Fibroblast of pulmonary artery (primary cell): ENCODE data around the gene HMG20A.

Experiments used
- DNase-seq: peaks from one replicate; pipeline ENCODE4 v3.0.0-alpha.2; 2010; ENCODE audit warnings: low read depth
- H3K4me3 ChIP-seq: replicated peaks from 2 replicates; pipeline ENCODE4 v1.5.1; 2011; ENCODE audit warnings: low read depth, mild to moderate bottlenecking, control low read depth, low read length, moderate library complexity
- TF ChIP-seq, protein P1 (sequence below): IDR thresholded peaks from 2 replicates; pipeline ENCODE4 v1.5.1; 2011; ENCODE audit warnings: mild to moderate bottlenecking, control low read depth, low read length, inconsistent platforms; ENCODE audit errors: missing control alignments

Gene HMG20A

DNA sequence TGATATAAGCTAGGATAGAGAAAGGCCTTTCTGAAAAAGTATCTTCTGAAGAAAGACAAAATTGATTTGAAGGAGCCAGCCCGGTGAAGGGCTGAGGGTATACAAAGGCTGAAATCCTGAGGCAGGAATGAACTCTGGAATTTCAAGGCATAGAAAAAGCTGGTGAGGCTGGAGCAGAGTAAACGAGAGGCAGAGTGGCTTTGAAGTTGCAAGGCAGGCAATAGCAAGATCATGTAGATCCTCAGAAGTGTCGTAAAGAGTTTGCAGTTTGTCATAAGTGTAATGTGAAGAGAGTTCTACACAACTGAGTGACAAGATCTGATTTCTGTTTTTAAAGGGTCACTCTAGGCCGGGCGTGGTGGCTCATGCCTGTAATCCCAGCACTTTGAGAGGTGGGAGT is 69.0 kb downstream of the HMG20A start:
- DNase-seq, result no peak
- TF ChIP-seq, protein P1, sequence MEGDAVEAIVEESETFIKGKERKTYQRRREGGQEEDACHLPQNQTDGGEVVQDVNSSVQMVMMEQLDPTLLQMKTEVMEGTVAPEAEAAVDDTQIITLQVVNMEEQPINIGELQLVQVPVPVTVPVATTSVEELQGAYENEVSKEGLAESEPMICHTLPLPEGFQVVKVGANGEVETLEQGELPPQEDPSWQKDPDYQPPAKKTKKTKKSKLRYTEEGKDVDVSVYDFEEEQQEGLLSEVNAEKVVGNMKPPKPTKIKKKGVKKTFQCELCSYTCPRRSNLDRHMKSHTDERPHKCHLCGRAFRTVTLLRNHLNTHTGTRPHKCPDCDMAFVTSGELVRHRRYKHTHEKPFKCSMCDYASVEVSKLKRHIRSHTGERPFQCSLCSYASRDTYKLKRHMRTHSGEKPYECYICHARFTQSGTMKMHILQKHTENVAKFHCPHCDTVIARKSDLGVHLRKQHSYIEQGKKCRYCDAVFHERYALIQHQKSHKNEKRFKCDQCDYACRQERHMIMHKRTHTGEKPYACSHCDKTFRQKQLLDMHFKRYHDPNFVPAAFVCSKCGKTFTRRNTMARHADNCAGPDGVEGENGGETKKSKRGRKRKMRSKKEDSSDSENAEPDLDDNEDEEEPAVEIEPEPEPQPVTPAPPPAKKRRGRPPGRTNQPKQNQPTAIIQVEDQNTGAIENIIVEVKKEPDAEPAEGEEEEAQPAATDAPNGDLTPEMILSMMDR, result no peak
- H3K4me3 ChIP-seq, result no peak overlapping the region

DNA sequence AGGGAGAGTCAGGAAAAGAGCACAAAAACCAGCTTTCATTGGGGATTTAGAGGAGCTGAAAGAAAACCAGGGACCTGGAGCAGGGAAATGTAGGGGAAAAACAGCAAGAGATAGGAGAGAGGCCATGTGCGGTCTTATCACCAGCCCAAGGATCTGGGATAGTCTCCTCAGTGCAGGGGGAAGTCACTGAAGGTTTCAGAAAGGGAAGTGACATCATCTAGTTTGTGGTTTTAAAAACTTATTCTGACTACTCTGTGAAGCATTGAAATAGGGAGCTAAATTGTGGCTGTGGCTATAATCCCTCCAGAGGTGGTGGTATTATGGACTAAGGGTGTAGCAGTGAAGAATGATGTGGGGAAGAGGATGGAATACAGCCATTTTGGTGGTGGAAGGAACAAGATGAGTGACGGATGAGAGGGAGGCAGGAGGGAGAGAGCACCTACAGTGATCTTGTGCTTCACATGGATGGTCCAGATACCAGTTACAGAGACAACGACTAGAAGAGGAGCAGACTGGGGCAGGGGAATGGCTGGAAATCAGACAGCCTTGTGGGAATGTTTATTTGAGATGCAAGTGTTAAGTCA is 72.7 kb downstream of the HMG20A start:
- DNase-seq, result peak; percentile 39
- TF ChIP-seq, protein P1, result no peak
- no peak overlapping the region for H3K4me3 ChIP-seq

DNA sequence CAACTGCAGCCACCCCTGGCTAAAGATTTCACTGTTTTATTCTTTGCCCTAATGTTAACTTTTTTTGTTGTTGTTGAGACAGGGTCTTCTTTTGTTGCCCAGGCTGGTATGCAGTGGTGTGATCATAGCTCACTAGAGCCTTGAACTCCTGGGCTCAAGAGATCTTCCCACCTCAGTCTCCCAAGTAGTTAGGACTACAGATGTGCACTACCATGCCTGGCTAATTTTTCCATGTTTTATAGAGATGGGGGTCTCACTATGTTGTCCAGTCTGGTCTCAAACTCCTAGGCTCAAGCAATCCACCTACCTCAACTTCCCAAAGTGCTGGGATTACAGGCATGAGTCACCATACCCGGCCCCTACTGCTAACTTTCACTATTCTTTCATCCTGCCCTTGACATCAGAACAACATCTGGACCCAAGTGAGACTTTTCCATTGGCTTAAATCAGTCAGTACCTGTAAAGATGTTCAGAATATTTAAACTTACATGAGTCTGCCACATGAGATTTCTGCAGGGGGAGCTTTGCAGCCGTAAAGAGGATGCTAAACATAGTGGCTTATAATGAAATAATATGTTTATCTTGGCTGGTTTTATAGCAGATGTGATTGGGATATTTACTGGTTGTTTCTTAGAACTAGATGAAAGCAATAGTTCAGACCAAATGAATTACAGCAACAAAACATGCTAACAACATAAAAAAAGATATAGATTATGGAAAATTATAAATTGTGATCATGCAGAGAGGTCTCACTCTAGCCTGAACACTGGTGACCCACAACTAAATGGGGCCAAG is 73.6 kb downstream of the HMG20A start:
- no peak for DNase-seq
- TF ChIP-seq, protein P1, result no peak
- H3K4me3 ChIP-seq, result no peak overlapping the region

DNA sequence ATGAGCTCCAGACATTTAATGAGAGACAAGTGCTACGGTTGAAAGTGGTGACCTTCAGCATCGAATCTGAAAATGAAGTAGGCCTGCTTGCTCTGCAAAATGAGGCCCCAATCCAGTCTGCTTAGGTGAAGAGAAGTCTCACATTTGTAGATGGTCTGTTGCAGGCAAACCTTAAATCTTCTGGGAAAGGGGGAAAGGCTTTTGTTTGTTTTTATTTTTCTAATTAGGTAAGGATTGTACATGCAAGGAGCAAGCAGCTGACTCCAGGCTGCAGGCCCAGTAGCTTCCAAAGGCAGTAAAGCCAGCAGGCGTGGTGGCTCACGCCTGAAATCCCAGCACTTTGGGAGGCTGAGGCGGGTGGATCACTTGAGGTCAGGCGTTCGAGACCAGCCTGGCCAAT is 74.3 kb downstream of the HMG20A start:
- H3K4me3 ChIP-seq, result no peak overlapping the region
- TF ChIP-seq, protein P1, result no peak
- no peak for DNase-seq

DNA sequence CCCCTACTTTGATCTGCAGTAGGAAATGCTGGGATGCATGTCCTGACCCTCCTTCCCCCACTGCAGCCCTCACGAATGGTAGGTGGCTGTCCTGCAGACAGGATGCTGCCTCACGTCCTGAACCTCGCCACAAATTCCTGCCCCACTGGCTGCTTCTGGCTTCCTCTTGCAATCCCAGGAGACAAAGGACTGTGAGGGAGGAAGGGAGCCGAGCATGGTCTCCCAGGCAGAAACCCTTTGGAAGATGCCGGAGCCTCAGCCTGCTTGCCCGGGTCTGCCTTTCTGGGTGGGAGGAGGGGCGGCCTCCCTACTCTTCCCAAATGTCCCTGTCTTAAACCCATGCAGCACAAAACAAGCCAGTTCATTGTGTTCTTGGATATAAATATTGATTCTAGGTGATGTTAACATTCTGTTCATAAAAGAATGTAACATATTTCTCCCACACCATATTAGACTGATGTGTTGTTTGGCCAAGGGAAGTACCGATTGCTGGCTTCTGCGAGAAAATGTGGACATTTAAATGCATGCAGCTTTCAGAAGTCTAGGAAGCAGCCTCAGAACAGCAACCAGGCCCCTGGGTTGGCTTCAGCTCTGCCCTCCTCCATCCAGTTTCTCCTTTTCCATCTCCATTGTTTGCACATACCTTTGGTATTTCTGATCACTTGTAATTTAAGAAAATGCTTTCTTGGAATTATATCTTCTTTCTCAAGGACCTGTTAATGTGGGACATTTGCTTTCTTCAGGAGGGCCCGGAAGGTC is 75.3 kb downstream of the HMG20A start:
- no peak overlapping the region for H3K4me3 ChIP-seq
- peak; percentile 43 for DNase-seq
- TF ChIP-seq, protein P1, result no peak

DNA sequence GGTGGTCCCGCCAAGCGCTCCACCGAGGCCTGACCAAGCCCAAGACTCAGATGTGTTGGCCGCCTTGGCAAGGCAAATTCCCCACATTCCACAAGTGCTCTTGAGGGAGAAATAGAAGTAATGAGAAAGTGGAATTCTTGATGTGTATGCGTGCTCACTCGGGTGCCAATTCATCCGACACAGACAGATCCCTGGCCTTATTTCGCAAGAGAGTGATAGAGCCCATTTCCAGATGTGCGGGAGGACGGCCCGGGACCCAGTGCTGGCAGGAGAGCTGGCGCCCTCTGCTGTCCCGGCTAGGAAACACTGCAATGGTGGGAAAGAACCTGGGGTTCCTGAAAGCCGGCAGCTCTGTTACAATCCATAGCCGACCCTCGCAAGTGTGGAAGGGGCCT is 76.0 kb downstream of the HMG20A start:
- DNase-seq, result peak; percentile 98
- TF ChIP-seq, protein P1, result peak; percentile 96
- H3K4me3 ChIP-seq, result peak overlapping the region; percentile 17
